ENCODE measurements around the gene BMPR1B.

DNA sequence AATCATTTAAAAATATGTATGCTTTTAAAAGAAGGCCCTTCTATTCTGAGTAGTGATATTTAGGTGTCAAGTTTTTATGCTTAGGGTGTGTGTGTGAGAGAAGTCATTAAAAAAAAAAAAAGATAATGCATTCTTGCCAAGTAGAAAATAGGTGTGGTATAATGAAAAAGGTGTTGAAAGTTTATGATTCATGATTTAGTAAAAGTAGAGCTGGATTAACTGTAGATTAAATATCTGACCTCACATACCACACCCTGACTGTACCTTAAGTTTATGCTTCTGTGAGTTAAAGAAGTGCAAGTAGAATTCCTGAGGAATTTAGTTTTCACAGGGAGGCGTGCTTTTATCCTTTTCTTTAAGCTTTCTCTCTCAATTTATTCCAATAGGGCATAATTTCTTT lies 71.1 kb downstream of the BMPR1B start:
- TF ChIP-seq POLR2A (IDR thresholded peaks at IDR 0.05; ENCODE audit: low read depth, low read length), result no peak
- TF ChIP-seq CTCF (conservative IDR thresholded peaks at IDR 0.05; ENCODE audit: low read depth, low read length), result no peak
- TF ChIP-seq RAD21 (IDR thresholded peaks at IDR 0.05; ENCODE audit: low read length), result no peak

All from IMR-90 (cell line).